Spleen (tissue), 7 donors: ENCODE measurements around the gene PODXL.

Experiments used
- CTCF ChIP-seq, 11 experiments: fragments of 200-600 bp in 7 of 11; fragments of 450-650 bp in 4 of 11; sonication (generic) in 4 of 11; IDR thresholded peaks in 8 of 11; conservative IDR thresholded peaks in 3 of 11; 1 replicate in 7 of 11; 2 replicates in 4 of 11; pipeline versions ENCODE4 v1.4.0 to v1.8.0; 2016 to 2021; ENCODE audit warnings: antibody characterized with exemption in 11 of 11, inconsistent platforms in 4 of 11, mild to moderate bottlenecking in 1 of 11
- POLR2A ChIP-seq, 3 donors: fragments of 450-650 bp; IDR thresholded peaks; one replicate each; pipeline ENCODE4 v1.5.1; 2017; ENCODE audit warnings: antibody characterized with exemption in 3 of 3, mild to moderate bottlenecking in 1 of 3
- POLR2AphosphoS5 ChIP-seq, 3 donors: sonication (generic); formaldehyde crosslinking; IDR thresholded peaks; one replicate each; pipeline ENCODE4 v1.5.1; 2017; ENCODE audit warnings: antibody characterized with exemption in 3 of 3
- donor health status: DM: no; HTN: no; CAD: no; lungs with moderate emphysema.
- donor health status: DM: no; HTN: no; CAD: no.
- donor health status: DM: no; HTN: no; CAD: no.

- TF ChIP-seq POLR2A (IDR thresholded peaks at IDR 0.05) (no peak), POLR2AphosphoS5 (IDR thresholded peaks at IDR 0.05) (no peak), CTCF (IDR thresholded peaks at IDR 0.05 in 8 of 11, conservative IDR thresholded peaks at IDR 0.05 in 3 of 11) (no peak)
Observed at GRCh38 chr7:131503639-131504038, 52.8 kb downstream of the PODXL start.
